ENCODE data around the gene PSMB3. TPM values are rescaled to one million over a fixed set of nuclear protein-coding genes. Genes with fewer than 3 reads are reported as not detected.

Gene PSMB3
- polyA plus RNA-seq, 1 of the 3 experiments (the other 2 are of a cell fraction): 533 TPM

DNA sequence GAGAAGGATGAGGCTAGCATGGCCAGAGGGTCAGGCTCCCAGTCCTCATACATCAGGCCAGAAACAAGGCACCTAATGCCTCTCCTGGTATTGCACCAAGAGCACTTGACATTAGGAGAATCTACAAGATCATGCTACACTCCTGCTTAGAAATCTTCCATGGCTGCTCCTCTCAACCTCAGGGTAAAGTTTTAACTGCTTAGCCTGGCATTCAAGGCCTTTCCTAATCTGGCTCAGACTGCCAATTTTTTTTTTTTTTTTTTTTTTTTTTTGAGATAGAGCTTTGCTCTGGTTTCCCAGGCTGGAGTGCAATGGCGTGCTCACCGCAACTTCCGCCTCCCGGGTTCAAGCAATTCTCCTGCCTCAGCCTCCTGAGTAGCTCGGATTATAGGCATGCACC, 38.6 kb downstream of the PSMB3 start:
- H3F3A ChIP-seq (replicated peaks; ENCODE audit: insufficient read depth): peaks cover 5% of the 10 kb centered on the region
- no peak overlapping the region for H3K4me2 ChIP-seq
- H3K27me3 ChIP-seq (ENCODE audit: insufficient read depth): no peaks in the 10 kb centered on the region
- TF ChIP-seq, protein P1, sequence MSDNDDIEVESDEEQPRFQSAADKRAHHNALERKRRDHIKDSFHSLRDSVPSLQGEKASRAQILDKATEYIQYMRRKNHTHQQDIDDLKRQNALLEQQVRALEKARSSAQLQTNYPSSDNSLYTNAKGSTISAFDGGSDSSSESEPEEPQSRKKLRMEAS (IDR thresholded peaks at IDR 0.05; ENCODE audit: low read depth): no peak
- TF ChIP-seq MEF2A (IDR thresholded peaks at IDR 0.05; ENCODE audit: borderline replicate concordance, low read depth): no peak
- no peak for TF ChIP-seq JUND (IDR thresholded peaks at IDR 0.05)
- H2AFZ ChIP-seq (ENCODE audit: low read depth): no peak overlapping the region
- over 99% methylated on average over 5 of the region's 5 CpGs for WGBS (ENCODE audit: low lambda C conversion rate)
- H3K79me2 ChIP-seq (ENCODE audit: insufficient read depth): peaks cover 100% of the 10 kb centered on the region
- no peak overlapping the region for H3K9ac ChIP-seq
- H3K4me1 ChIP-seq (ENCODE audit: control insufficient read depth in 1 of 2, insufficient read depth in 2 of 2, low read depth in 1 of 2, low read length in 1 of 2): peaks cover 11 to 18% of the 10 kb centered on the region in 2 experiments; a peak in 3 of 4 replicates
- DNase-seq: no peak
- ChIA-PET POLR2A (interaction anchor here (0.7 kb wide), 1 partner anchor 953 kb away, joined by 7 read pairs; no protein-coding TSS in a partner anchor), CTCF (interaction anchor here (1.0 kb wide), 1 partner anchor 30 kb away, joined by 3 read pairs; no protein-coding TSS in a partner anchor)
- H4K20me1 ChIP-seq (ENCODE audit: insufficient read depth): peaks cover 58% of the 10 kb centered on the region
- H3K9me3 ChIP-seq: no peaks in the 10 kb centered on the region
- peak overlapping the region in 1 of 2 experiments; percentile 11; a peak in 1 of 4 replicates for H3K27ac ChIP-seq (ENCODE audit: low read depth in 2 of 2, low read length in 1 of 2)
- no peaks in the 10 kb centered on the region for H3K9me2 ChIP-seq
- no peak overlapping the region for H3K4me3 ChIP-seq (ENCODE audit: low read depth in 2 of 2, low read length in 1 of 2)
- peaks cover 7 to 28% of the 10 kb centered on the region in 2 experiments for H3K36me3 ChIP-seq (replicated peaks in 1 of 2; ENCODE audit: control insufficient read depth in 1 of 2, insufficient read depth in 2 of 2, low read length in 1 of 2)

DNA sequence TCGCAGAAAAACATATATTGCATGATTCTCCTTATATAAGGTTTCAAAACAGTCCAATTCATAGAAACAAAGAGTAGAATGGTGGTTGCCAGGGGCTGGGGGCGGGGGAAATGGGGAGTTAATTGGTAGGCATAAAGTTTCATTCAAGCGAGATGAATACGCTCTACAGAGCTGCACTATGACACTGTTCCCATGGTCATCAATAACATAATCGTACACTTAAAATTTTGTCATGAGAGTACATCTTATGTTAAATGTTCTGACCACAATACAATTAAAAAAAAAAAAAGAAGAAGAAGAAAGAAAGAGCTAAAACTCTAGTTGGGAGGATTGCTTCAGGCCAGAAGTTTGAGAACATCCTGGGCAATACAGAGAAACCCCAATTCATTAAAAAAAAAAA, 41.7 kb downstream of the PSMB3 start:
- TF ChIP-seq NFIC (IDR thresholded peaks at IDR 0.05; ENCODE audit: borderline replicate concordance): no peak
- TF ChIP-seq RFX5 (IDR thresholded peaks at IDR 0.05; ENCODE audit: low read length): no peak
- TF ChIP-seq, protein P2, sequence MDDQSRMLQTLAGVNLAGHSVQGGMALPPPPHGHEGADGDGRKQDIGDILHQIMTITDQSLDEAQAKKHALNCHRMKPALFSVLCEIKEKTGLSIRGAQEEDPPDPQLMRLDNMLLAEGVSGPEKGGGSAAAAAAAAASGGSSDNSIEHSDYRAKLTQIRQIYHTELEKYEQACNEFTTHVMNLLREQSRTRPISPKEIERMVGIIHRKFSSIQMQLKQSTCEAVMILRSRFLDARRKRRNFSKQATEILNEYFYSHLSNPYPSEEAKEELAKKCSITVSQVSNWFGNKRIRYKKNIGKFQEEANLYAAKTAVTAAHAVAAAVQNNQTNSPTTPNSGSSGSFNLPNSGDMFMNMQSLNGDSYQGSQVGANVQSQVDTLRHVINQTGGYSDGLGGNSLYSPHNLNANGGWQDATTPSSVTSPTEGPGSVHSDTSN (IDR thresholded peaks at IDR 0.05): no peak
- no peak for TF ChIP-seq POLR2AphosphoS5 (IDR thresholded peaks at IDR 0.05; ENCODE audit: low read depth, low read length)
- no peak for TF ChIP-seq ELF1 (IDR thresholded peaks at IDR 0.05)
- H3K4me2 ChIP-seq: no peak overlapping the region
- H3F3A ChIP-seq (replicated peaks; ENCODE audit: insufficient read depth): peaks cover 5% of the 10 kb centered on the region
- no peak overlapping the region for H3K4me3 ChIP-seq (ENCODE audit: low read depth in 2 of 2, low read length in 1 of 2)
- H4K20me1 ChIP-seq (ENCODE audit: insufficient read depth): peaks cover 52% of the 10 kb centered on the region
- ChIA-PET CTCF (interaction anchor here (0.7 kb wide), 1 partner anchor 24 kb away, joined by 3 read pairs; no protein-coding TSS in a partner anchor), POLR2A (no interaction called here)
- no peaks in the 10 kb centered on the region for H3K9me3 ChIP-seq
- no peak overlapping the region for H2AFZ ChIP-seq (ENCODE audit: low read depth)
- peaks cover 17 to 28% of the 10 kb centered on the region in 2 experiments for H3K4me1 ChIP-seq (ENCODE audit: control insufficient read depth in 1 of 2, insufficient read depth in 2 of 2, low read depth in 1 of 2, low read length in 1 of 2)
- no peak overlapping the region for H3K9ac ChIP-seq
- no peaks in the 10 kb centered on the region for H3K27me3 ChIP-seq (ENCODE audit: insufficient read depth)
- no peak for DNase-seq
- no peak overlapping the region for H3K27ac ChIP-seq (ENCODE audit: low read depth in 2 of 2, low read length in 1 of 2)
- WGBS (ENCODE audit: low lambda C conversion rate): 96% methylated on average over 5 of the region's 5 CpGs
- H3K79me2 ChIP-seq (ENCODE audit: insufficient read depth): peaks cover 100% of the 10 kb centered on the region
- H3K9me2 ChIP-seq: no peaks in the 10 kb centered on the region
- H3K36me3 ChIP-seq (replicated peaks in 1 of 2; ENCODE audit: control insufficient read depth in 1 of 2, insufficient read depth in 2 of 2, low read length in 1 of 2): peaks cover 5 to 24% of the 10 kb centered on the region in 2 experiments

DNA sequence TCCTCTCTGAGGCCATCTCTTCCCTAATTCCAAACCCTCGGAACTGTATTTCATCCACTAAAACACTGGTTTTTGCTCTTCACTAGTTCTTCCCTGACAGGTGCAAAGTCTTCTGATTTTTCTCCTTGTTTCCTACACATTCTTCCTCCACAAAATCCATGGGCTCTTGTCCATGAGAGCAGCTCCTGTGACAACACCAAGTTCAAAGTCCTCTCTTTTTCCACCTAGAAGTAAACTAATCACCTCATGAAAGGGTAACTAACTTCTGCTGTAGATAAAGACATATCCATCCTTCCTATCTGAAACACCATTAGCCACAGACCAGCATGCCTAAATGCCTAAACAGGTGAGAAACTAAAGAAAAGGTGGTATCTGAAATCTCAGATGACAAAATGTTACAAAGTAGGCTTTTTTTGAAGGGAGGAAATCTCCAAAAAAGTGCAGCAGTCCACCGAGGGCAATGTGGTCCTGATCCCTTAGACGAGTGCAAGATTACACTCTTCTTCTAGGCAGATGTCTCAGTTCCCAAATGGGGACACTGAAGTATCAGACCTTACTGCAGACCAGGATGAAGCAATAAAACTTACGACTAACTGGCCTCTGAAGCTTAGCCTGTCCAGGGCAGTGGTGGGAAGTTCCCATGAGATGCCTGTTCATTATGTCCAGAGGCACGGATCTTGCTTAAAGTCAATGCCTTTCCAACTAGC, 44.1 kb downstream of the PSMB3 start:
- Histone ChIP-seq H3K9ac (no peak overlapping the region), H4K20me1 (ENCODE audit: insufficient read depth) (peaks cover 32% of the 10 kb centered on the region), H3K9me3 (no peaks in the 10 kb centered on the region), H3K4me1 (ENCODE audit: control insufficient read depth in 1 of 2, insufficient read depth in 2 of 2, low read depth in 1 of 2, low read length in 1 of 2) (peaks cover 6 to 19% of the 10 kb centered on the region in 2 experiments; a peak in 3 of 4 replicates), H3K4me2 (peak overlapping the region; percentile 86; the same call in 1 of the 2 replicates), H3K79me2 (ENCODE audit: insufficient read depth) (peaks cover 77% of the 10 kb centered on the region), H3K36me3 (replicated peaks in 1 of 2; ENCODE audit: control insufficient read depth in 1 of 2, insufficient read depth in 2 of 2, low read length in 1 of 2) (peaks cover 12 to 31% of the 10 kb centered on the region in 2 experiments), H3K4me3 (ENCODE audit: low read depth in 2 of 2, low read length in 1 of 2) (no peak overlapping the region), H3K27ac (ENCODE audit: low read depth in 2 of 2, low read length in 1 of 2) (no peak overlapping the region), H3F3A (replicated peaks; ENCODE audit: insufficient read depth) (peaks cover 14% of the 10 kb centered on the region), H3K9me2 (no peaks in the 10 kb centered on the region), H3K27me3 (ENCODE audit: insufficient read depth) (no peaks in the 10 kb centered on the region), H2AFZ (ENCODE audit: low read depth) (no peak overlapping the region)
- CTCF ChIA-PET: interaction anchor here (1.2 kb wide), 1 partner anchor 9 kb away, joined by 3 read pairs; no protein-coding TSS in a partner anchor
- POLR2A ChIA-PET: interaction anchor here (1.2 kb wide), 1 partner anchor 58 kb away, joined by 4 read pairs; the partner anchor contains the start of gene RPL23
- 95% methylated on average over 5 of the region's 5 CpGs for WGBS (ENCODE audit: low lambda C conversion rate)
- DNase-seq: no peak
- TF ChIP-seq, protein P3, sequence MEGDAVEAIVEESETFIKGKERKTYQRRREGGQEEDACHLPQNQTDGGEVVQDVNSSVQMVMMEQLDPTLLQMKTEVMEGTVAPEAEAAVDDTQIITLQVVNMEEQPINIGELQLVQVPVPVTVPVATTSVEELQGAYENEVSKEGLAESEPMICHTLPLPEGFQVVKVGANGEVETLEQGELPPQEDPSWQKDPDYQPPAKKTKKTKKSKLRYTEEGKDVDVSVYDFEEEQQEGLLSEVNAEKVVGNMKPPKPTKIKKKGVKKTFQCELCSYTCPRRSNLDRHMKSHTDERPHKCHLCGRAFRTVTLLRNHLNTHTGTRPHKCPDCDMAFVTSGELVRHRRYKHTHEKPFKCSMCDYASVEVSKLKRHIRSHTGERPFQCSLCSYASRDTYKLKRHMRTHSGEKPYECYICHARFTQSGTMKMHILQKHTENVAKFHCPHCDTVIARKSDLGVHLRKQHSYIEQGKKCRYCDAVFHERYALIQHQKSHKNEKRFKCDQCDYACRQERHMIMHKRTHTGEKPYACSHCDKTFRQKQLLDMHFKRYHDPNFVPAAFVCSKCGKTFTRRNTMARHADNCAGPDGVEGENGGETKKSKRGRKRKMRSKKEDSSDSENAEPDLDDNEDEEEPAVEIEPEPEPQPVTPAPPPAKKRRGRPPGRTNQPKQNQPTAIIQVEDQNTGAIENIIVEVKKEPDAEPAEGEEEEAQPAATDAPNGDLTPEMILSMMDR (IDR thresholded peaks at IDR 0.05): no peak
- no peak for TF ChIP-seq JUND (IDR thresholded peaks at IDR 0.05)
- TF ChIP-seq, protein P1 (IDR thresholded peaks at IDR 0.05; ENCODE audit: low read depth): no peak

Measured in SK-N-SH (cell line).